Astrocyte of the hippocampus (primary cell): Measurements from ENCODE around the gene ATOH7.
"Not testable (repeated sequence)": the region's sequence is repeated elsewhere in the genome, so short reads cannot be mapped to it uniquely, and the experiment has no call there.

Source experiments
- DNase-seq: peaks from one replicate; pipeline ENCODE4 v3.0.0; 2011; ENCODE audit warnings: low read depth, low spot score

The ATOH7 gene

DNA sequence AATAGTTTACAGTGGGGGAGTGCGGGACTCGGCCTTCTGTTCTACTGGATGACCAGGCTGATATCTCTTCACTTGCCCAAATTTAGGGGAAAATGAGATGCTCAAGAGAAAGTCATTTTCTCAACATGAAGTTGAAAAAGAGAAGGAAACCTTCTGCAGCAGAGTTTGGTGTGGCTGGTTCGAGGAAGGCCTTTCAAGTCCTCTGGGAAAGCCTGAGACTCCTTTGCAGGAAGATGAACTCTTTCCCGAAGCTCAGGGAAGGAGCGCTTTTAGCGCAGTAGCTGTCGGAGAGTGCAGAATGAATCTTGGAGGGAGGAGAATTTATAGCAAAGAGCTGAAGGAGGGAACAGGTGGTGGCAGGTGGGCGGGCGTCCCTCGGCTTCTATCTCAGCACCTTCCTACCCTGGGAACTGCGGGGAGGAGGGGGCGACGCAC is at the start of gene ATOH7:
Gene ATOH7 (minus strand): TSS at position 297 of the 435 bp plus-strand sequence. CDS start 436 bp downstream, outside the sequence.
- DNase-seq, result no peak

DNA sequence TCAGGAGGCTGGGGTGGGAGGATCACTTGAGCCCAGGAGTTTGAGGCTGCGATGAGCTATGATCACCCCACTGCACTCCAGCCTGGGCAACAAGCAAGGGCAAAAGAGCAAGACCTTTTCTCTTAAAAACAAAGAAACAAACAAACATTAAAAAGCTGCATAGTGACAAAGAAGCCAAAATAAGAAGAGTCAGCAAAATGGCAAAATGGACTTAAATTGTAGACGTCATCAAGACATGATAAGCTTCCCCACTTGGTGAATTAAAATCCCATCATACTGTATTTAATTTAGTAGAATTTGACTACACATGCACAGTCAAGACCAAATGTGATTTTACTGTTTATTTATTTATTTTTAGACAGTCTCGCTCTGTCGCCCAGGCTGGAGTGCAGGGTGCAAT is 48.8 kb upstream of the ATOH7 start:
- DNase-seq, result no peak

DNA sequence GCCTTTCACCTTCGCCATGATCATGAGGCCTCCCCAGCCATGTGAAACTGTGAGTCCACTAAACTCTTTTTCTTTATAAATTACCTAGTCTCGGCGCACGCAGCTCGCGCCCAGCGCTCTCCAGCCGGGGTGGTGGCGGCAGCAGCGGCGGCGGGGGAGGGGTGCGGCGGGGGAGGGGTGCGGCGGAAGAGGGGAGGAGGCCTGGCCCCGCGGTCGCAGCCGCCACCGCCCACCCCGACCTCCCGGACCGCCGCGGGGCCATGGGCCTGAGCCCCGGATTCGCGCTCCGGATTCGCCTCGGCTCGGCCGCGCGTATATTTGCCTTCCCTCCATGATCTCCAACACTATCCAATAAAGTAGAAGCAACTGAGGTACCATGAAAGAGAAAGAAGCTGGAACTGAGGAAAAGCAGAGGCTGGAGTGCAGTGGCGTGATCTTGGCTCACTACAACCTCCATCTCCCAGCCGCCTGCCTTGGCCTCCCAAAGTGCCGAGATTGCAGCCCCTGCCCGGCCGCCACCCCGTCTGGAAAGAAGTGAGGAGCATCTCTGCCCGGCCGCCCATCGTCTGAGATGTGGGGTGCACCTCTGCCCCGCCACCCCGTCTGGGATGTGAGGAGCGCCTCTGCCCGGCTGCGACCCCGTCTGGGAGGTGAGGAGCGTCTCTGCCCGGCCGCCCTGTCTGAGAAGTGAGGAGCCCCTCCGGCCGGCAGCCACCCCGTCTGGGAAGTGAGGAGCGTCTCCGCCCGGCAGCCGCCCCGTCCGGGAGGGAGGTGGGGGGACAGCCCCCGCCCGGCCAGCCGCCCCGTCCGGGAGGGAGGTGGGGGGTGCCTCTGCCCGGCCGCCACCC is 47.2 kb upstream of the ATOH7 start:
- not testable (repeated sequence) for DNase-seq

DNA sequence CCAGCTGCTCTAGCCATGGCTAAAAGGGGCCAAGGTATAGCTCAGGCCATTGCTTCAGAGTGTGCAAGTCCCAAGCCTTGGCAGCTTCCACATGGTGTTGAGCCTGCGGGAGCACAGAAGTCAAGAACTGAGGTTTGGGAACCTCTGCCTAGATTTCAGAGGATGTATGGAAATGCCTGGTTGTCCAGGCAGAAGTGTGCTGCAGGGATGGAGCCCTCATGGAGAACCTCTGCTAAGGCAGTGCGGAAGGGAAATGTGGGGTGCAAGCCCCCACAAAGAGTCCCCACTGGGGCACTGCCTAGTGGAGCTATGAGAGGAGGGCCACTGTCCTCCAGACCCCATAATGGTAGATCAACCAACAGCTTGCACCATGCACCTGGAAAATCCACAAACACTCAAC is 45.9 kb upstream of the ATOH7 start:
- DNase-seq, result not testable (repeated sequence)

DNA sequence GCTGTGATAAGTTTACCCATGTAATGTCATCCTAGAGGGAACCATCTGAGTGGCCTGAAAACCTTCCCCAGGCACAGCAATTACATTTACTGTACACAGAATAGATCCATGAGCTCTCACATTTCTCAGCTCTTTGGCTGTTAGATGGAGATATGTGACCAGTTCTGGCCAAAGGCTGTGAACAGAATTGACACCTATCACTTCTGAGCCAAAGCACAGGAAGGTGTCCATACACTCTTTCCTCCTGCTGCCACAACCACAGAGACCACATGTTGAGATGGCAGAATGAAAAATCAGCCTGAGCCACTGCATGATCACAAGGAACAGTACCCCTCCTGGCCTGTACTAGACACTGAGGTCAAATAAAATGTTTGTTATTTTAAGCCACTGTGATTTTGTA is 44.3 kb upstream of the ATOH7 start:
- no peak for DNase-seq

DNA sequence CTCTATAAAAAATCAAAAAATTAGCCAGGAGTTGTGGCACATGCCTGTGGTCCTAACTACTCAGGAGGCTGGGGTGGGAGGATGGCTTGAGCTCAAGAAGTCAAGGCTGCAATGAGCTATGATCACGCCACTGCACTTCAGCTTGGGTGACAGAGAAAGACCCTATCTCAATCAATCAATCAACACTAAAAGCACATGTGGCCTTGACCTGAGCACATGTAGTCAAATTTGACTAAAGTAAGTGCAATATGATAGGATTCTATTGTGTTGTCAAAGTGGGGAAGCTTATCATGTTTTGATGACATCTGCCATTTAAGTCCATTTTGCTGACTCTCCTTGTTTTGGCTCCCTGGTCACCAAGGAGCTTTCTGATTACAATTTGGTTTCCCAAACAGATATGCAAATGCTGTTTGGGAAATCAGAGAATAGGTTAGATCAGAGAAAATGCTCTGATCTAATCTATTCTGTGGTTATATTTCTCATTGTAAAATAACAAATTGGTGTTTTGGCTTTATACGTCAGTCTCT is 43.8 kb upstream of the ATOH7 start:
- no peak for DNase-seq

DNA sequence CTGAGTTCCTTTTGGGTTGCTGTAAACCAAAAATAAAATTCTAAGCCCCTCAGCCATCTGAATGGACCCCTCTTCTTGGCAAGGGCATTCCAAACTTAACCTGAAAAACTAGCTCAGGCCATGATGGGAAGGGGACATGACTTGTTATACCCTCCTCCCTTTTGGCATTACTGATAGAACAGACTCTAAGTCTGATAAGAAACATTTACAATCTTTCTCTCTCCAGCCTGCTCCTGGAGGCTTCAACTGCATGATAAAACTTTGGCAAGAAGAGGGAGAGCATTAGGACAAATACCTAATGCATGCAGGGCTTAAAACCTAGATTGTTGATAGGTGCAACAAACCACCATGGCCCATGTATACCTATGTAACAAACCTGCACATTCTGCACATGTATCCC is 40.9 kb upstream of the ATOH7 start:
- no peak for DNase-seq

DNA sequence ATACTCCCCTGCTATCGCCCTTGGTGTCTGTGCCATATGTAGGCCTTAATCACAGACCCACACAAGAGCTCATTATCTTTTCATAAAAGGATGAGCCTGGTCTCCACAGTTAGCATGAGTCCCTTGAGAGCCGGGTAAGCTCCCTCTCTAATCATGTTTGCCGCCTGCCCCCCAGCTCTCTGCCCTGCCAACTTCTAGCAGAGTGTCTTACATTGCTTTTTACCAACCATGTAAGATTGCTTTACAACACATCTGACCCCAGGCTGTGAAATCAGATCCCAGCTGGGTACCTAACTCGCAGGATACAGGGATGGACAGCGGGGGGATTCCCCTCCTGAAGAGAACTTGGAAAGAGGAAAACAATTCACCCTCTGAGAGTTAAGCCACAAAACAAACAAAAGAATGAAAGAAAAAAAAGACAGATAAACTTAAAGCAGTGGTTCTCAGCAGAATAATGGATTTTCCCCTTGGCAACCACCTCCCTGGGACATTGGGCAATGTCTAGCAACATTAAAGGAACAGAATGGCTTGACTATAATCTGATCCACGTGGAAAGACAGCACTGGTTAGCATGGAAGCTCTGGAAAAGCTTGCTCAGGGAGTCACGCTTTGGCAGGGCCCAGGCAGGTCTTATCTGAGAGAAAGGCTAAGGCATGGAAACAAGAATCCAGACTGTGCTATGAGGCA is 39.4 kb upstream of the ATOH7 start:
- DNase-seq, result peak; percentile 61

DNA sequence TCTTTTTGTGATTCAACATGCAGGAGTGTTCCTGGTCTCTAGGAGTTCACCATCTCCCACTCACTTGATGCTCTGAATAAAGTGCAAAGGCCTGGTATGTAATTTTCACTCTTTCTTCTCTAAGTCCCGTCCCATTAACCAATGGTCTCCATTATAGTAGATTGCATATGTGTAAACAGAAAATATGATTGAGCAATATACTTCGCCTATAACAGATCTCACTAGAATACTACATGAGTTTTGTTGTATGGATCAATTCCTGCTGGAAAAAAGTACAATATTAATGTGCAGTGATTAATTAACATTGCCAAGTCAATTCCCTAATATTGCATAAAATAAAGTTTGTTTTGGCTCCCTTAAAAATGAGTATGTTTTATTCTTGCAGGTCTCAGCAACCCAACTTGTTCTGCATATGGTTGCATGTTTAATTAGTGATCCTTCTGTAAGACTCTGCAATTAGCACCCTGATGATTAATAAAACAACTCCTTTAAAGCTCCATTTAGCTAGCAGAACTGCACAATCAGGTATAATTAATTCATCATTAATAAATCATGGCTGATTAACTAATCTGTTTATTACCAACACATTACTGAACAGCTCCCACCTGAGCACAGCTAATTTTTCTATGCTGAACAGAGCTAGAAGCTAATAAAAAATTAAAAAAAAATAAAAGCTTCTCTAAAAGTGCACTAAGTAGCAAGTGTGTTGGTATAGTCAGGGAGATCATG is 37.8 kb upstream of the ATOH7 start:
- DNase-seq, result no peak

DNA sequence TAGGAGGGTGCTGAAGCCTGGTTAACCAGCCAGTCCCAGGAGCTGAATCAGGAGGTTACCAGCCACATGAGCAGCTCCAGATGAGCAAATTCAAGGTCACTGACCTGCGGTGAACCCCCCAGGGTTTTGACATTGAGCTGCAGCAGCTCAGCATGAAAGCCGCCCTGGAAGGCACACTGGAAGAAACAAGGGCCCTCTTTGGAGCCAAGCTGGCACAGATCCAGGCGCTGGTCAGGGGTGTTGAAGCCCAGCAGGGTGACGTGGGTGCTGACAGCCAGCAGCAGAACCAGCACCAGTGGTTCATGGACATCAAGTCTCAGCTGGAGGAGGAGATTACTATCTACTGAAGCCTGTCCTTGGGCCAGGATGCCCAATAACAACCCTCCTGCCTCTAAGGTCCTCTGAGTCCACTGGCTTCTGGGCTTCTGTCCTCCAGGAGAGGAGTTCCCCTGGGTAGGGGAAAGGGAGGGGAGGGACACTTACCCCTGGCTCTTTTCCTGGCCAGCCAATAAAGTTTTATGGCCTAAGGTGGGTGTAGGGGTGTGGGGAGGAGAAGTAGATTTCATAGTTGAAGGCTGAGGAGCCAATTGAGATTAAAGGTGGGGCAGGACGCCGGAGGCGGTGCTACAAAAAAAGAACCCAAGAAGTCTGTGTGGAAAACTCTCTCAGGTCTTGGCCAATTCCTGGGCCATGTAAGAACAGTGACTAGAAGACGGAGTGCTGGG is 29.4 kb upstream of the ATOH7 start:
- no peak for DNase-seq

DNA sequence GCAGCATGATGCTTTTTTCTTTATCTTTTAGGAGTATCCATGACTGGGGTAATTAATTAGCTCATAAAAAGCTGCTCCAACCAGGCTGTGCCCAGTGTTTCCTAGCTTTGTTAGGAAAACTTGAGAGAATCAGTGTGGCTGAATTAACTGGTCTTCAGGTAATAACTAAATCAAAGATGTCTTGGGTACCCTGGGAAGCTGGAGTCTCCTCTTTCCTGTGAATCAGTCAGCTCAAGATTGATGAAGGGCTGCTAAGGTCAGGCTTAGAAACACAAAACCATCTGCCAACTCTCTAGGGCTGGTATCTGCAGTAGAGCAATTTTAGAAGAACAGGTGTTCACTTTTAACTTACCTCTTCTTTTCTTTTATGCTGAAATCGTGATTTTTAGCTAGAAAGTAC is 21.4 kb upstream of the ATOH7 start:
- no peak for DNase-seq

DNA sequence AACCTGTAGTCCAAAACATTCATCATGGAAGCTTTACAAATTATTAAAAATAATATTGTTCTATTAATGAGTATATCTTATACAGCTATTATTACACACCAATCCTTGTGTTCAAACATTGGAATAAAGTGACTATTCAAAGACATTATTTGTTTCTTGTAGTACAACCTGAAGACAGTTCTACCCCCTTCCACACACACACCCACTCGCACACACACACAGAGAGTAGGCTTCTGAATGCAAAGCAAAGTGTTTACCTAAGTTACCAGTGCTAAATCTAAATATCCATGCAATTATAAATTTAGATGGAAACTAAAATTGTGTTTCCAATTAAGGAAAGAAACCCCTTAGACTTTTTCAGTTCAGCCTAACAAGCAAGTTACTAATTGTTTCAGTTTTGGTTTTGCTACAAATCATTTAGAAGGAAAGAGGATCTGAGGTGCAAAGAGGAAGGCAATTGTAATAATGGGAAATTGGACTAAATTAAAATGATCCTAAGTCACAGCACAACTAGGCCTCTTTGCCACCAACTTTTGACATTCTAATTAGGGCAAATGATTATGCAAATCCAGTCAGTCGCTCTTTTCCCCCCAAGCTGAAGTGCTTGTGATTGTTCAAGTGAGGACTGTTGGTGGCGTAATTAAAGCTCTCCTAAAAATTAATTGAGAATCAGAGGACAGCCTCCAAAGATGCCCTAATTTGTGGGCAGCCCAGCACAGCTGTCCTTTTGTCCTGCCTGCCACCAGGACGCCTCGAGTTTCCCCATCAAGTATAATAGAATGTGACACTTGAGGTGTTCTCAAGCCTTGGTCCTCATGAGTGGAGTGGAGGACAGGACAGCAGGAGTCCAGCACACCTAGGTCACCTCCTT is 19.9 kb upstream of the ATOH7 start:
- no peak for DNase-seq

DNA sequence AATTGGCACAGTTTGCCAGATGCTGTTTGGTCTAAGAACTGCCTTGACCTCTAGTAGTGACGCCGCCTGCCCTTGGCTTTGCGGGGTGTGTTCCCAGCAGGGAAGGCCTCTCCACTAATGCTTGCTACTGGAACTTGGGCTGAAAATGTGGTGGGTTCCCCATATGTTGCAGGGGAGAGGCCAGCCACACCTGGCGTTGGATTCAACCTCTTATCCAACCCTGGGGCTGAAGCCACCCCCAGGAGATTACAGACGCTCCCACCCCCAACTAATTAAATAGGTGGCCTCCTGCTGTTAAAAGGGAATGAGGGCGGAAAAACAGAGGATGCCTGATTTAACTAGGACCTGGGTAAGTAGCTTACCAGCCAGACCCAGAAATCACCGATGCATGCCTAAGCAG is 19.2 kb upstream of the ATOH7 start:
- DNase-seq, result no peak

DNA sequence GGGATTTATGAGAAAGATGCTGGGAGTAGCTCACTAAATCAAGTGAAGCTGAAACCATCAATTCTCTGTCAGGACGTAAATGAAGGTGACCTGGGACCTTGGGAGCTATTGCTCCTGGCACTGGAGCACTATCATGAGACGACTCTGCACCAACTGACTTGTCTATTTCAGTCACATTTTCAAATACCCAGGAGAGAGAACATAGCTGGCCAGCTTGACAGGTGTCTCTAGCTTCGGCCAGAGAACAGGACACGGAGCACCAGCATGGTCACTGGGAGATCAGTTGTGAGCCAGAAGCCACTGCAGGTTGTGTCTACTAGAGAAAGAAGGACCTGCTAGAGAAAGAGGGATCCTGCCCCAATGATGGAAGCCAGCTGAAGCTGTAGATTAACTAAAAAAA is 17.4 kb upstream of the ATOH7 start:
- DNase-seq, result no peak

DNA sequence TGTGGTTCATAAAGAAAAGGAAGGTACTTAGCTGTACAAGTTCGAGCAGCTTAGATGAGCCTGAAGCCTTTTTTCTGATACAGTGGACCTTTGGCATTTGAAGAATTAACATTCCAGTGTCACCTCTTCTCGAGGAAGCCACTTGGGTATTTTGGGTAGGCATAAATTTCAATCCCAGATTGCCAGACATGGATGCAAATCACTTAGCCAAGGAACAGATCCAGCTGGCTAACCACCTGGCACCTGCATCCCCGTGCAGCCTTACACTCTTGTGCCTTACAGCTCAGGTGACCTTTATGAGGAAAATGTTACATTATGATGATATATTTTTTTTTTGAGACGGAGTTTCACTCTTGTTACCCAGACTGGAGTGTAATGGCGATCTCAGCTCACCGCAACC is 16.0 kb upstream of the ATOH7 start:
- DNase-seq, result no peak

DNA sequence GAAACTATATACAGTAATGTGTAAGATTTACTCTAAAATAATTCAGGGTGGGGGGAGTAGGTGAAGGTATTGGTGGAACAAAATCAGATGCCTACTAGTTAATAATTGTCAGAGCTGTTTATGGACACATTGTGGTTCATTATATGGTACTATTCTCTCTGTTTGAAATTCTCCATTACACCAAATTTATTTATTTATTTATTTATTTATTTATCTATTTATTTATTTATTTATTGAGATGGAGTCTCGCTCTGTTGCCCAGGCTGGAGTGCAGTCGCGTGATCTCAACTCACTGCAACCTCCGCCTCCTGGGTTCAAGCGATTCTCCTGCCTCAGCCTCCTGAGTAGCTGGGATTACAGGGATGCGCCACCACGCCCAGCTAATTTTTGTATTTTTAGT is 14.5 kb upstream of the ATOH7 start:
- not testable (repeated sequence) for DNase-seq

DNA sequence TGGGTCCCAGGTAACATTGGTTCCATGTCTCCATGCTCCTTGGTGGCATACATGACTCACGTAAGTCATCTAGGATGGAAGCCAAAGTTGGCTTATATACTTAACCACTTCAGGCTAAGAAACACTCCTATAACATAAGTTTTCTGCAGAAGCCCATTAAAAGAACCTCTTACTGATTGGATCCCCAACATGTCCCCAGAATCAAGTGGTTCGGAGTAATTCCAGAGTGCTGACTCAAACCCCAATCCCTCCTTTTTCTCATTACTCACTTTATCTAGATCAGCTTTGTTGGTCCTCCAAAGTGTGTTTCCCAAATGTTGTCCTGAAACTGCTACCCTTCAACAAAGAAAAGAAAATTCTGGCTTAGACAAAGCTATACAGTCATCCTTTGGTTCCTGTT is 10.1 kb upstream of the ATOH7 start:
- DNase-seq, result no peak

DNA sequence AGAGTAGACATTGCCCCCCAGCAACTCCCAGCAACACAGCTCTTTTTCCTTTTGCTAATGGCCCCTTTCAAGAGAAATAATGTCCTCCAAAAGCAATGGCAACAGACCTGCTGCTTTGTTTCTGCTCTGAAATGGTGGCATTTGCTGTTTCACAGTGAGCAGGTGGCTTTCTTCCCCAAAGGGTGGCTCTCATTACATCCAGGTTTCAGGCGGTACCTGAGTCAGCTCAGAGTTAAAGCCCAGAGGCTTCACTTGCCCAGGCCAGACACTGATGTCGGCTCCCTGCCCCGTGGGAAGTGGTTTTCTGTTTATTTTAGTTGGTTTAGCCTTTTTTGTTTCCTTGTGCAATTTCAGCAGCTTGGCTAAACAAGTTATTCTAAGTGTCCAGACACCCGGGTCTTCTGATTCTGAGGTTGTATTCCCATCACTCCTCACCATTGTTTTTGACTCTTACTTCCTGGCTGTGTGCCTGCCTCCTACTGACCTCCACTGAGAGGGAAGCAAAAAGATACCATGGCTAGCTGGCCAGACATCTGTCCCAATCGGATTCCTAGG is 7.8 kb upstream of the ATOH7 start:
- peak; percentile 43 for DNase-seq

DNA sequence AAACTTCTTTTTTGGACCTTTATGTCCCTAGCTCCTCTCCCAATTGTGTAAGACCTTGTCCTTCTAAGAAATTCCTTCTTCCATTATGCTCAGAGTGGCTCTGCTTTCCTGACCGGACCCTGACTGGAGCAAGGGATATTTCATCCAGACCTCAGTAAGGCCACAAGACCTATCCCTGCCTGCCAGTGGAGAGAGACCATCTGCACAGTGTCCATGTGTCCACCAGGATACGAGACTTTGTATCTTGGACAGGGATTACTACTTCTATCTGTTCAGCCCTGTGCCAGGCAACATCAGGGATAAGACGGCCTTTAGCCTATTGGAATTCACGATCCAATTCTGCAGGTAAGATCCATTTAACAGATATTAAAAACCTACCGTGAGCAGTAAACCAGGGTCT is 7.2 kb upstream of the ATOH7 start:
- no peak for DNase-seq

DNA sequence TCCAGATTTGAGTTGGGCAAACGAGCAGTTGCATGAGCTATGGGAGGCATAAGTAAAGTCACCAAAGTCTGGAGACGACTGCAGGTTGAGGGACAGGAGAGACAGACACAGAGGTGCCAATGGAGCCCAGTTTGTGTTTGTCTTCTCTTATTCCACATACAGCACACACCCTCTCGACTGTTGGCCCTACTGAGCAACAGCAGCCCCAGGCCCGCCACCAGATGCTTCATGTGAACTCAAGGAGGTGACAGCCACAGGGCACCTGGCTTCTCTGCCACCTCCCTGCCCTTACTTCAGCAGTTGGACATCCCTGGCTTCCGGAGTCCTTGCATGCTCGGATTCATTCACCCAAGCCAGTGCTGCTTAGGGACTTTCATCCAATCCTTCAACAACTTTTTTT is 6.5 kb upstream of the ATOH7 start:
- DNase-seq, result no peak
